Kidney (tissue), 14 donors: ENCODE data around the gene ZNF423. TPM values are rescaled to one million over a fixed set of nuclear protein-coding genes. Genes with fewer than 3 reads are reported as not detected.

Experiments used
- DNase-seq, 5 donors: peaks; one replicate each; pipeline ENCODE4 v3.0.0-alpha.2; 2013 to 2020
- FAIRE-seq: peaks from 2 replicates; lab custom pipeline; 2012; peaks lifted over from hg19 to GRCh38; lab: Jason Lieb, UNC
- H3K27ac ChIP-seq, 2 donors: one replicate each; pipeline ENCODE4 v1.7.0; 2013; ENCODE audit warnings: low read depth in 2 of 2, low read length in 2 of 2, inconsistent platforms in 1 of 2
- H3K27me3 ChIP-seq: one replicate; pipeline ENCODE4 v1.7.1; 2013; ENCODE audit warnings: low read length, inconsistent platforms; ENCODE audit not compliant: control insufficient read depth, insufficient read depth
- H3K36me3 ChIP-seq, 3 donors: one replicate each; pipeline versions ENCODE4 v1.7.0 to v1.7.1; 2013; ENCODE audit warnings: low read length in 3 of 3, control low read depth in 1 of 3, inconsistent platforms in 1 of 3; ENCODE audit not compliant: insufficient read depth in 3 of 3, control insufficient read depth in 2 of 3
- H3K4me1 ChIP-seq, 3 donors: one replicate each; pipeline versions ENCODE4 v1.7.0 to v1.7.1; 2013; ENCODE audit warnings: low read length in 3 of 3, inconsistent platforms in 1 of 3, low read depth in 1 of 3; ENCODE audit not compliant: control insufficient read depth in 2 of 3, insufficient read depth in 2 of 3
- H3K4me3 ChIP-seq, 3 donors: one replicate each; pipeline versions ENCODE4 v1.7.0 to v1.8.1; 2013; ENCODE audit warnings: low read length in 3 of 3, control low read depth in 1 of 3, inconsistent platforms in 1 of 3
- H3K9ac ChIP-seq, 3 donors: one replicate each; pipeline versions ENCODE4 v1.7.0 to v1.7.1; 2013; ENCODE audit warnings: low read length in 3 of 3, control low read depth in 1 of 3, inconsistent platforms in 1 of 3
- H3K9me3 ChIP-seq, 3 donors: one replicate each; pipeline versions ENCODE4 v1.7.0 to v1.7.1; 2013; ENCODE audit warnings: low read length in 3 of 3, control low read depth in 1 of 3, inconsistent platforms in 1 of 3; ENCODE audit not compliant: control insufficient read depth in 2 of 3, insufficient read depth in 1 of 3
- intact Hi-C: fragments of 100-400 bp; cut with DNase I; formaldehyde crosslinking; loops from one replicate; pipeline ENCODE4 v1.11.1; 2022
- polyA plus RNA-seq: library from polyadenylated mRNA; stranded (reverse); fragments of 350-450 nt; fragmentation: Illumina TruSeq; extraction: RNeasy Lipid Tissue Mini Kit (QIAGEN cat#74804); gene quantifications from one replicate; pipeline ENCODE4 v1.2.3, GENCODE V29; 2014; ENCODE audit warnings: low read depth, low replicate concordance; ENCODE audit not compliant: insufficient read depth
- total RNA-seq: library from RNA; stranded (reverse); fragmentation: NEBNext Ultra II Directional; extraction: Animal tissue kit (Norgen Biotek cat#: 25700); gene quantifications from one replicate; pipeline ENCODE4 v1.2.1, GENCODE V29; 2021
- TF ChIP-seq, protein P1 (sequence below): IDR thresholded peaks from 3 replicates; pipeline ENCODE4 v1.5.1; 2012; ENCODE audit warnings: mild to moderate bottlenecking, moderate library complexity, borderline replicate concordance; ENCODE audit not compliant: insufficient read depth; ENCODE audit errors: extremely low read depth
- donor health status: control.
- donor health status: control.
- donor health status: control.
- donor health status: control.
- donor health status: control.
- donor health status: DM: yes; HTN: yes; CAD: no.
- donor health status: Normal renal cell carcinoma (clear cell type).

ZNF423 gene
- total and polyA plus RNA-seq, 2 donors from 2014 or later = 2.0 to 8.4 TPM

DNA sequence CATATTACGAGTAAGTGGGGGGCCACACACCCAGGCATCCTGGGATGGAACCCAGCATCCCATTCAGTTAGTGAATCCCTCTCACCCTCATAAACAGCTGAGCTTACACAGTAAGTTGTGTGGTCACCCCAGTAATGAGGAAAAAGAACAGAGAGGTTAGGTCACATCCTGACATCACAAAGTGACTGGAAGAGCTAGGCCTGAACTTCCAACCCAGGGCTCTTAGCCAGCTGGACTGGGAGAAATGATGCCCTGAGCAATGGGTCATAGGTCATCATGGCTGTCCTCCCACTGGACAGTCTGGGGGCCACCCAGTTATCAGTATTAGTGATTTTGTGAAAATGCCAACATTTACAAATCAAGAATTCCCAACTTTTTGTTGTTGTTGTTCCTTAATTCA, 205.3 kb downstream of the ZNF423 start:
- Histone ChIP-seq H3K4me1 (peaks cover 0 to 3% (median 0%) of the 10 kb centered on the region in 3 donors), H3K36me3 (no peaks in the 10 kb centered on the region), H3K9ac (no peak overlapping the region), H3K27ac (no peak overlapping the region), H3K9me3 (peaks cover 0 to 8% (median 6%) of the 10 kb centered on the region in 3 donors), H3K4me3 (no peak overlapping the region), H3K27me3 (no peaks in the 10 kb centered on the region)
- FAIRE-seq (no peak), DNase-seq (no peak)
- TF ChIP-seq, protein P1, sequence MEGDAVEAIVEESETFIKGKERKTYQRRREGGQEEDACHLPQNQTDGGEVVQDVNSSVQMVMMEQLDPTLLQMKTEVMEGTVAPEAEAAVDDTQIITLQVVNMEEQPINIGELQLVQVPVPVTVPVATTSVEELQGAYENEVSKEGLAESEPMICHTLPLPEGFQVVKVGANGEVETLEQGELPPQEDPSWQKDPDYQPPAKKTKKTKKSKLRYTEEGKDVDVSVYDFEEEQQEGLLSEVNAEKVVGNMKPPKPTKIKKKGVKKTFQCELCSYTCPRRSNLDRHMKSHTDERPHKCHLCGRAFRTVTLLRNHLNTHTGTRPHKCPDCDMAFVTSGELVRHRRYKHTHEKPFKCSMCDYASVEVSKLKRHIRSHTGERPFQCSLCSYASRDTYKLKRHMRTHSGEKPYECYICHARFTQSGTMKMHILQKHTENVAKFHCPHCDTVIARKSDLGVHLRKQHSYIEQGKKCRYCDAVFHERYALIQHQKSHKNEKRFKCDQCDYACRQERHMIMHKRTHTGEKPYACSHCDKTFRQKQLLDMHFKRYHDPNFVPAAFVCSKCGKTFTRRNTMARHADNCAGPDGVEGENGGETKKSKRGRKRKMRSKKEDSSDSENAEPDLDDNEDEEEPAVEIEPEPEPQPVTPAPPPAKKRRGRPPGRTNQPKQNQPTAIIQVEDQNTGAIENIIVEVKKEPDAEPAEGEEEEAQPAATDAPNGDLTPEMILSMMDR = no peak
- intact Hi-C loops = no loop called here

DNA sequence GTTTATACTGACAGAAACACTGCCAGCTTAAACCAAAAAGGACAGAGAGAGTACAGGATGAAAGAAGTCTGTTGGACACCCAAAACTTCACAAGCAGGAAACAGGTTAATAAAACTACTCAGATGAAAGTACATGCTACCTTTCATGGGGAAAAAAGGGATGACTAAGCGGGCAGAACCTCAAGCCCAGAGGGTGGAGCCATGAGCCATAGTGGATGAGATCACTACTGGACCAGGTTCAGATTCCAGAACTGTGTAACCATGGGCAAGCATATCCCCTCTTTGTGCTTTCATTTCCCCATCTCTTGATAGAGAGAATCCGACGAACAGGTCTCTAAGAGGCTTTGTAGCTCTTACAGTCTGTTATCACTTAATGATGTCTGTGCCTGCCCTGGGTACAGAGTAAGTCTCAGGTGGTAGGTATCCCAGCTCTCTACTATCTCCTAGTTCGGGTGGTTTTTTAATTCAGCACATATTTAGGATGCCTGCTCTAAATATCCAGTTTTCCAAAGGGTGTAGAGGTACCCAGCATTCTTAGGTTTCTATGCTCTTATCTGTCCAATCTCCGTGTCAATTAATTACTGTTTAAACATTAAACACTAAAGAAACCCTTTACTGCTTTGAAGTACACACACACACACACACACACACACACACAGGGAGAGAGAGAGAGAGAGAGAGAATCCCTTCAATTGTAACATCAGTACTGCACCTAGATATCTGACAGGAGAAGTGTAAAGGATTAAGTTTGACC, 206.7 kb downstream of the ZNF423 start:
- Histone ChIP-seq H3K27ac (no peak overlapping the region), H3K4me1 (peaks cover 0 to 3% (median 0%) of the 10 kb centered on the region in 3 donors), H3K9me3 (peaks cover 0 to 8% (median 6%) of the 10 kb centered on the region in 3 donors), H3K9ac (no peak overlapping the region), H3K27me3 (no peaks in the 10 kb centered on the region), H3K4me3 (no peak overlapping the region), H3K36me3 (peaks cover 0 to 3% (median 0%) of the 10 kb centered on the region in 3 donors)
- FAIRE-seq (no peak), DNase-seq (peak in 1 of 5 donors; percentile 24)
- TF ChIP-seq, protein P1 = no peak
- intact Hi-C loops = no loop called here

DNA sequence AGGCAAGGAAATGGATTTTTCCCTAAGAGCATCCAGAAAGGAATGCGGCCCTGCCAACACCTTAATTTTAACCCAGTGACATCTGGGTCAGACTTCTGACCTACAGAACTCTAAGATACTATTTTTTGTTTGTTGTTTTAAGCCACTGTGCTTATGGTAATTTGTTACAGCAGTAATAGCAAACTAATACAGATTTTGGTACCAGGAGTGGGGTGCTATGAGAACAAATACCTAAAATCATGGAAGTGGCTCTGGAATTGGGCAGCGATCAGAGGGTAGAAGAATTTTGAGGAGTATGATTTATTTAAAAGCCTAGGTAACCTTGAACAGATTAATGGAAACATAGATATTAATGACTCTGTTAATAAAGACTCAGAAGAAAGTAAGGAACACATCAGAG, 208.2 kb downstream of the ZNF423 start:
- H3K4me1 ChIP-seq = peaks cover 0 to 2% (median 0%) of the 10 kb centered on the region in 3 donors
- intact Hi-C loops = no loop called here
- FAIRE-seq = no peak

More for the DNA sequence above, 208.2 kb downstream of the ZNF423 start:
- TF ChIP-seq, protein P1 = no peak
- Histone ChIP-seq H3K36me3 (peaks cover 0 to 3% (median 0%) of the 10 kb centered on the region in 3 donors), H3K27me3 (no peaks in the 10 kb centered on the region), H3K4me3 (no peak overlapping the region), H3K9ac (no peak overlapping the region), H3K27ac (no peak overlapping the region), H3K9me3 (peaks cover 0 to 8% (median 6%) of the 10 kb centered on the region in 3 donors)
- DNase-seq = no peak
